ENCODE data around the gene ADCY5.

Gene ADCY5

GRCh38 chr3:123340336-123340735, 108.6 kb downstream of the ADCY5 start:
- Histone ChIP-seq H3K4me1 (ENCODE audit: control insufficient read depth, insufficient read depth, low read length, unreplicated experiment) (peaks cover 16% of the 10 kb centered on the region), H3K27ac (ENCODE audit: low read depth, low read length) (no peak overlapping the region), H3K4me3 (ENCODE audit: low read depth, low read length) (no peak overlapping the region), H3K36me3 (ENCODE audit: insufficient read depth, low read length) (no peaks in the 10 kb centered on the region), H2AFZ (ENCODE audit: low read length, unreplicated experiment) (no peak overlapping the region), H3K27me3 (ENCODE audit: insufficient read depth, low read length) (peaks cover 53% of the 10 kb centered on the region), H3K79me2 (ENCODE audit: control insufficient read depth, insufficient read depth, low read length, unreplicated experiment) (no peaks in the 10 kb centered on the region)

GRCh38 chr3:123339302-123339701, 109.6 kb downstream of the ADCY5 start:
- H3K4me1 ChIP-seq (ENCODE audit: control insufficient read depth, insufficient read depth, low read length, unreplicated experiment), result peaks cover 9% of the 10 kb centered on the region
- no peaks in the 10 kb centered on the region for H3K36me3 ChIP-seq (ENCODE audit: insufficient read depth, low read length)
- H3K27ac ChIP-seq (ENCODE audit: low read depth, low read length), result no peak overlapping the region
- no peak overlapping the region for H3K4me3 ChIP-seq (ENCODE audit: low read depth, low read length)
- H3K79me2 ChIP-seq (ENCODE audit: control insufficient read depth, insufficient read depth, low read length, unreplicated experiment), result no peaks in the 10 kb centered on the region
- H2AFZ ChIP-seq (ENCODE audit: low read length, unreplicated experiment), result no peak overlapping the region
- peaks cover 53% of the 10 kb centered on the region for H3K27me3 ChIP-seq (ENCODE audit: insufficient read depth, low read length)

- Histone ChIP-seq H3K79me2 (ENCODE audit: control insufficient read depth, insufficient read depth, low read length, unreplicated experiment) (no peaks in the 10 kb centered on the region), H2AFZ (ENCODE audit: low read length, unreplicated experiment) (no peak overlapping the region), H3K36me3 (ENCODE audit: insufficient read depth, low read length) (no peaks in the 10 kb centered on the region), H3K27ac (ENCODE audit: low read depth, low read length) (no peak overlapping the region), H3K4me1 (ENCODE audit: control insufficient read depth, insufficient read depth, low read length, unreplicated experiment) (peaks cover 4% of the 10 kb centered on the region), H3K27me3 (ENCODE audit: insufficient read depth, low read length) (peaks cover 53% of the 10 kb centered on the region), H3K4me3 (ENCODE audit: low read depth, low read length) (no peak overlapping the region)
Measured at GRCh38 chr3:123338620-123339061, 110.2 kb downstream of the ADCY5 start.

GRCh38 chr3:123337948-123338619, 110.8 kb downstream of the ADCY5 start:
- Histone ChIP-seq H3K36me3 (ENCODE audit: insufficient read depth, low read length) (no peaks in the 10 kb centered on the region), H3K79me2 (ENCODE audit: control insufficient read depth, insufficient read depth, low read length, unreplicated experiment) (no peaks in the 10 kb centered on the region), H3K4me3 (ENCODE audit: low read depth, low read length) (no peak overlapping the region), H3K27me3 (ENCODE audit: insufficient read depth, low read length) (peaks cover 53% of the 10 kb centered on the region), H3K27ac (ENCODE audit: low read depth, low read length) (no peak overlapping the region), H3K4me1 (ENCODE audit: control insufficient read depth, insufficient read depth, low read length, unreplicated experiment) (no peaks in the 10 kb centered on the region), H2AFZ (ENCODE audit: low read length, unreplicated experiment) (no peak overlapping the region)

GRCh38 chr3:123337226-123337625, 111.7 kb downstream of the ADCY5 start:
- Histone ChIP-seq H3K4me3 (ENCODE audit: low read depth, low read length) (no peak overlapping the region), H3K27ac (ENCODE audit: low read depth, low read length) (no peak overlapping the region), H3K79me2 (ENCODE audit: control insufficient read depth, insufficient read depth, low read length, unreplicated experiment) (no peaks in the 10 kb centered on the region), H3K36me3 (ENCODE audit: insufficient read depth, low read length) (no peaks in the 10 kb centered on the region), H3K4me1 (ENCODE audit: control insufficient read depth, insufficient read depth, low read length, unreplicated experiment) (no peaks in the 10 kb centered on the region), H2AFZ (ENCODE audit: low read length, unreplicated experiment) (no peak overlapping the region), H3K27me3 (ENCODE audit: insufficient read depth, low read length) (peaks cover 52% of the 10 kb centered on the region)

GRCh38 chr3:123336441-123336851, 112.4 kb downstream of the ADCY5 start:
- Histone ChIP-seq H3K4me1 (ENCODE audit: control insufficient read depth, insufficient read depth, low read length, unreplicated experiment) (no peaks in the 10 kb centered on the region), H3K36me3 (ENCODE audit: insufficient read depth, low read length) (no peaks in the 10 kb centered on the region), H3K4me3 (ENCODE audit: low read depth, low read length) (no peak overlapping the region), H2AFZ (ENCODE audit: low read length, unreplicated experiment) (no peak overlapping the region), H3K27ac (ENCODE audit: low read depth, low read length) (no peak overlapping the region), H3K79me2 (ENCODE audit: control insufficient read depth, insufficient read depth, low read length, unreplicated experiment) (no peaks in the 10 kb centered on the region), H3K27me3 (ENCODE audit: insufficient read depth, low read length) (peaks cover 44% of the 10 kb centered on the region)

- H2AFZ ChIP-seq (ENCODE audit: low read length, unreplicated experiment), result no peak overlapping the region
- H3K4me1 ChIP-seq (ENCODE audit: control insufficient read depth, insufficient read depth, low read length, unreplicated experiment), result no peaks in the 10 kb centered on the region
- peaks cover 39% of the 10 kb centered on the region for H3K27me3 ChIP-seq (ENCODE audit: insufficient read depth, low read length)
- H3K79me2 ChIP-seq (ENCODE audit: control insufficient read depth, insufficient read depth, low read length, unreplicated experiment), result no peaks in the 10 kb centered on the region
- no peaks in the 10 kb centered on the region for H3K36me3 ChIP-seq (ENCODE audit: insufficient read depth, low read length)
- H3K27ac ChIP-seq (ENCODE audit: low read depth, low read length), result no peak overlapping the region
- H3K4me3 ChIP-seq (ENCODE audit: low read depth, low read length), result no peak overlapping the region
Measured at GRCh38 chr3:123336001-123336400, 112.9 kb downstream of the ADCY5 start.

- H3K36me3 ChIP-seq (ENCODE audit: insufficient read depth, low read length), result no peaks in the 10 kb centered on the region
- H2AFZ ChIP-seq (ENCODE audit: low read length, unreplicated experiment), result no peak overlapping the region
- H3K4me3 ChIP-seq (ENCODE audit: low read depth, low read length), result no peak overlapping the region
- H3K4me1 ChIP-seq (ENCODE audit: control insufficient read depth, insufficient read depth, low read length, unreplicated experiment), result no peaks in the 10 kb centered on the region
- H3K27me3 ChIP-seq (ENCODE audit: insufficient read depth, low read length), result peaks cover 33% of the 10 kb centered on the region
- H3K27ac ChIP-seq (ENCODE audit: low read depth, low read length), result no peak overlapping the region
- H3K79me2 ChIP-seq (ENCODE audit: control insufficient read depth, insufficient read depth, low read length, unreplicated experiment), result no peaks in the 10 kb centered on the region
Measured at GRCh38 chr3:123335007-123335670, 113.8 kb downstream of the ADCY5 start.

GRCh38 chr3:123334056-123334455, 114.8 kb downstream of the ADCY5 start:
- Histone ChIP-seq H3K36me3 (ENCODE audit: insufficient read depth, low read length) (no peaks in the 10 kb centered on the region), H3K4me3 (ENCODE audit: low read depth, low read length) (no peak overlapping the region), H3K27me3 (ENCODE audit: insufficient read depth, low read length) (peaks cover 33% of the 10 kb centered on the region), H3K79me2 (ENCODE audit: control insufficient read depth, insufficient read depth, low read length, unreplicated experiment) (no peaks in the 10 kb centered on the region), H3K27ac (ENCODE audit: low read depth, low read length) (no peak overlapping the region), H3K4me1 (ENCODE audit: control insufficient read depth, insufficient read depth, low read length, unreplicated experiment) (no peaks in the 10 kb centered on the region), H2AFZ (ENCODE audit: low read length, unreplicated experiment) (no peak overlapping the region)

- Histone ChIP-seq H3K27ac (ENCODE audit: low read depth, low read length) (no peak overlapping the region), H3K4me3 (ENCODE audit: low read depth, low read length) (no peak overlapping the region), H3K27me3 (ENCODE audit: insufficient read depth, low read length) (peaks cover 26% of the 10 kb centered on the region), H3K79me2 (ENCODE audit: control insufficient read depth, insufficient read depth, low read length, unreplicated experiment) (no peaks in the 10 kb centered on the region), H2AFZ (ENCODE audit: low read length, unreplicated experiment) (no peak overlapping the region), H3K4me1 (ENCODE audit: control insufficient read depth, insufficient read depth, low read length, unreplicated experiment) (no peaks in the 10 kb centered on the region), H3K36me3 (ENCODE audit: insufficient read depth, low read length) (no peaks in the 10 kb centered on the region)
Measured at GRCh38 chr3:123333401-123333800, 115.5 kb downstream of the ADCY5 start.

GRCh38 chr3:123332124-123332641, 116.7 kb downstream of the ADCY5 start:
- Histone ChIP-seq H3K27ac (ENCODE audit: low read depth, low read length) (no peak overlapping the region), H2AFZ (ENCODE audit: low read length, unreplicated experiment) (no peak overlapping the region), H3K27me3 (ENCODE audit: insufficient read depth, low read length) (peaks cover 26% of the 10 kb centered on the region), H3K36me3 (ENCODE audit: insufficient read depth, low read length) (no peaks in the 10 kb centered on the region), H3K79me2 (ENCODE audit: control insufficient read depth, insufficient read depth, low read length, unreplicated experiment) (no peaks in the 10 kb centered on the region), H3K4me1 (ENCODE audit: control insufficient read depth, insufficient read depth, low read length, unreplicated experiment) (no peaks in the 10 kb centered on the region), H3K4me3 (ENCODE audit: low read depth, low read length) (no peak overlapping the region)

All from ACC112 (cell line).